Measurements from ENCODE around the gene AGAP1. TPM values are rescaled to one million over a fixed set of nuclear protein-coding genes. Genes with fewer than 3 reads are reported as not detected.

The AGAP1 gene
- total and polyA plus RNA-seq, 10 donors: 1.1 to 26.6 (median 11.3) TPM

GRCh38 chr2:235739704-235740415 is 246.0 kb downstream of the AGAP1 start:
- Histone ChIP-seq H3K36me3 (no peaks in the 10 kb centered on the region), H3K4me3 (no peak overlapping the region), H3K27me3 (replicated peaks in 1 of 7) (no peaks in the 10 kb centered on the region), H3K9me3 (no peaks in the 10 kb centered on the region), H3K4me1 (no peaks in the 10 kb centered on the region), H3K27ac (no peak overlapping the region)
- no peak for DNase-seq
- 92 to 94% (median 93%) methylated on average over 16 to 29 of the region's 29 CpGs for WGBS, 5 donors
- TF ChIP-seq CTCF (IDR thresholded peaks at IDR 0.05 in 8 of 11, conservative IDR thresholded peaks at IDR 0.05 in 3 of 11) (no peak), POLR2AphosphoS5 (IDR thresholded peaks at IDR 0.05) (no peak), POLR2A (IDR thresholded peaks at IDR 0.05) (no peak)
- intact Hi-C loops (cut with DNase I; ENCODE audit: low total_unique reads): loop anchor here (10.0 kb wide), 1 partner anchor 605 kb away; no protein-coding TSS in a partner anchor

GRCh38 chr2:235740821-235741220 is 247.0 kb downstream of the AGAP1 start:
- no peaks in the 10 kb centered on the region for H3K36me3 ChIP-seq
- no peak for DNase-seq
- no peak overlapping the region for H3K27ac ChIP-seq
- no peaks in the 10 kb centered on the region for H3K4me1 ChIP-seq
- no peaks in the 10 kb centered on the region for H3K9me3 ChIP-seq
- intact Hi-C loops (cut with DNase I; ENCODE audit: low total_unique reads): loop anchor here (10.0 kb wide), 1 partner anchor 606 kb away; no protein-coding TSS in a partner anchor
- no peak for TF ChIP-seq POLR2AphosphoS5 (IDR thresholded peaks at IDR 0.05)
- no peak for TF ChIP-seq POLR2A (IDR thresholded peaks at IDR 0.05)
- no peak for TF ChIP-seq CTCF (IDR thresholded peaks at IDR 0.05 in 8 of 11, conservative IDR thresholded peaks at IDR 0.05 in 3 of 11)
- no peaks in the 10 kb centered on the region for H3K27me3 ChIP-seq (replicated peaks in 1 of 7)
- no peak overlapping the region for H3K4me3 ChIP-seq
- 75 to 79% (median 75%) methylated on average over 9 of the region's 9 CpGs for WGBS, 5 donors

- intact Hi-C loops (cut with DNase I; ENCODE audit: low total_unique reads): loop anchor here (10.0 kb wide), 1 partner anchor 609 kb away; no protein-coding TSS in a partner anchor
- H3K4me1 ChIP-seq: peaks cover 0 to 8% (median 0%) of the 10 kb centered on the region in 6 donors
- H3K9me3 ChIP-seq: no peaks in the 10 kb centered on the region
- H3K36me3 ChIP-seq: no peaks in the 10 kb centered on the region
- no peak for DNase-seq
- no peak overlapping the region for H3K27ac ChIP-seq
- H3K4me3 ChIP-seq: no peak overlapping the region
- 91 to 100% (median 95%) methylated on average over 11 to 12 of the region's 12 CpGs for WGBS, 5 donors
- no peak for TF ChIP-seq POLR2AphosphoS5 (IDR thresholded peaks at IDR 0.05)
- no peak for TF ChIP-seq CTCF (IDR thresholded peaks at IDR 0.05 in 8 of 11, conservative IDR thresholded peaks at IDR 0.05 in 3 of 11)
- TF ChIP-seq POLR2A (IDR thresholded peaks at IDR 0.05): no peak
- H3K27me3 ChIP-seq (replicated peaks in 1 of 7): peaks cover 0 to 8% (median 0%) of the 10 kb centered on the region in 7 donors
These were observed 250.3 kb downstream of the AGAP1 start for GRCh38 chr2:235744161-235744560.

GRCh38 chr2:235745597-235745996 is 251.8 kb downstream of the AGAP1 start:
- no peak for DNase-seq
- TF ChIP-seq POLR2A (IDR thresholded peaks at IDR 0.05) (no peak), POLR2AphosphoS5 (IDR thresholded peaks at IDR 0.05) (no peak), CTCF (IDR thresholded peaks at IDR 0.05 in 8 of 11, conservative IDR thresholded peaks at IDR 0.05 in 3 of 11) (no peak)
- peaks cover 0 to 5% (median 0%) of the 10 kb centered on the region in 6 donors for H3K36me3 ChIP-seq
- intact Hi-C loops (cut with DNase I; ENCODE audit: low total_unique reads): loop anchor here (10.0 kb wide), 1 partner anchor 611 kb away; no protein-coding TSS in a partner anchor
- H3K4me3 ChIP-seq: no peak overlapping the region
- peaks cover 0 to 8% (median 0%) of the 10 kb centered on the region in 7 donors for H3K27me3 ChIP-seq (replicated peaks in 1 of 7)
- H3K27ac ChIP-seq: no peak overlapping the region
- 84 to 96% (median 87%) methylated on average over 6 of the region's 6 CpGs for WGBS, 5 donors
- no peaks in the 10 kb centered on the region for H3K9me3 ChIP-seq
- peaks cover 0 to 8% (median 0%) of the 10 kb centered on the region in 6 donors for H3K4me1 ChIP-seq

Measured in spleen (tissue), 11 donors.